Measurements from ENCODE around the gene SPATA17.
A peak's percentile ranks its signal among the peaks of the same experiment; 100 is the strongest.

Gene SPATA17

GRCh38 chr1:217630711-217631591, at the start of gene SPATA17, which contains the start of gene GPATCH2 (continued):
- no peak for TF ChIP-seq OSR2 (tag by site-specific recombination; IDR thresholded peaks at IDR 0.05)
- TF ChIP-seq ZNF677 (tag by site-specific recombination; IDR thresholded peaks at IDR 0.05) = no peak
- no peak for TF ChIP-seq ZNF596 (tag by site-specific recombination; IDR thresholded peaks at IDR 0.05)
- TF ChIP-seq ZNF19 (tag by site-specific recombination; IDR thresholded peaks at IDR 0.05; ENCODE audit: low read depth) = no peak
- TF ChIP-seq ZNF701 (tag by site-specific recombination; IDR thresholded peaks at IDR 0.05) = no peak
- TF ChIP-seq PRDM1 (tag by site-specific recombination; IDR thresholded peaks at IDR 0.05) = no peak
- peak; percentile 71 for TF ChIP-seq ZNF2 (tag by site-specific recombination; IDR thresholded peaks at IDR 0.05)
- no peak for TF ChIP-seq ZNF23 (tag by site-specific recombination; IDR thresholded peaks at IDR 0.05; ENCODE audit: borderline replicate concordance)
- TF ChIP-seq ZNF558 (tag by site-specific recombination; IDR thresholded peaks at IDR 0.05) = no peak; the same call in 1 of the 2 replicates
- no peak for TF ChIP-seq ZNF239 (tag by site-specific recombination; IDR thresholded peaks at IDR 0.05)
- TF ChIP-seq MZF1 (tag by site-specific recombination; IDR thresholded peaks at IDR 0.05; ENCODE audit: borderline replicate concordance) = no peak
- TF ChIP-seq ZNF155 (tag by site-specific recombination; IDR thresholded peaks at IDR 0.05) = no peak
- no peak for TF ChIP-seq ZNF785 (tag by site-specific recombination; IDR thresholded peaks at IDR 0.05)
- TF ChIP-seq ZNF138 (tag by site-specific recombination; IDR thresholded peaks at IDR 0.05; ENCODE audit: borderline replicate concordance) = no peak
- no peak for TF ChIP-seq ZBTB49 (tag by site-specific recombination; IDR thresholded peaks at IDR 0.05; ENCODE audit: low read depth)
- no peak for TF ChIP-seq ZNF248 (tag by site-specific recombination; IDR thresholded peaks at IDR 0.05)
- TF ChIP-seq TSHZ1 (tag by site-specific recombination; IDR thresholded peaks at IDR 0.05; ENCODE audit: borderline replicate concordance) = no peak
- no peak for TF ChIP-seq ZNF366 (tag by site-specific recombination; conservative IDR thresholded peaks at IDR 0.05)
- no peak for TF ChIP-seq ZBTB10 (tag by site-specific recombination; IDR thresholded peaks at IDR 0.05)
- no peak for TF ChIP-seq ZBTB7A (tag by site-specific recombination; IDR thresholded peaks at IDR 0.05; ENCODE audit: low read depth)
- no peak for TF ChIP-seq ZNF670 (tag by site-specific recombination; IDR thresholded peaks at IDR 0.05; ENCODE audit: low read depth)
- TF ChIP-seq ZNF830 (tag by site-specific recombination; IDR thresholded peaks at IDR 0.05; ENCODE audit: low read depth) = no peak
- no peak for TF ChIP-seq ZNF654 (tag by site-specific recombination; IDR thresholded peaks at IDR 0.05; ENCODE audit: low read depth)
- 0 out of 2 replicates have a peak, but pooled peaks have one; percentile 21 for TF ChIP-seq IKZF3 (tag by site-specific recombination; IDR thresholded peaks at IDR 0.05)
- no peak for TF ChIP-seq ZNF362 (tag by site-specific recombination; IDR thresholded peaks at IDR 0.05)
- no peak for TF ChIP-seq ZNF114 (tag by site-specific recombination; IDR thresholded peaks at IDR 0.05)
- TF ChIP-seq ZNF398 (tag by site-specific recombination; IDR thresholded peaks at IDR 0.05) = no peak
- no peak for TF ChIP-seq ZNF311 (tag by site-specific recombination; IDR thresholded peaks at IDR 0.05; ENCODE audit: borderline replicate concordance)

Measured in HEK293 (cell line).